Vagina (tissue), 2 donors: Measurements from ENCODE around the gene CSNK1A1. TPM values are rescaled to one million over a fixed set of nuclear protein-coding genes. Genes with fewer than 3 reads are reported as not detected.
A peak's percentile ranks its signal among the peaks of the same experiment; 100 is the strongest.

Experiments used
- DNase-seq, 2 donors: peaks; one replicate each; pipeline ENCODE4 v3.0.0-alpha.2; 2017; ENCODE audit errors: extremely low spot score in 2 of 2
- H3K27ac ChIP-seq: fragments of 200-600 bp; sonication (generic); one replicate; pipeline ENCODE4 v1.5.1; 2019
- H3K27me3 ChIP-seq: fragments of 200-600 bp; sonication (generic); one replicate; pipeline ENCODE4 v1.5.1; 2019
- H3K36me3 ChIP-seq, 2 donors: fragments of 200-600 bp; sonication (generic); one replicate each; pipeline ENCODE4 v1.5.1; 2017 to 2019
- H3K4me1 ChIP-seq: fragments of 200-600 bp; sonication (generic); one replicate; pipeline ENCODE4 v1.5.1; 2019
- H3K4me3 ChIP-seq, 2 donors: fragments of 200-600 bp; sonication (generic); 1 replicate in 1 of 2; 2 replicates in 1 of 2; pipeline ENCODE4 v1.5.1; 2016 to 2019
- H3K9me3 ChIP-seq: fragments of 200-600 bp; sonication (generic); one replicate; pipeline ENCODE4 v1.5.1; 2019
- CTCF ChIP-seq, 3 experiments: fragments of 450-650 bp in 2 of 3; fragments of 200-600 bp in 1 of 3; sonication (generic) in 1 of 3; IDR thresholded peaks; one replicate each; pipeline ENCODE4 v1.5.1; 2017 to 2019; ENCODE audit warnings: antibody characterized with exemption in 3 of 3, mild to moderate bottlenecking in 2 of 3, moderate library complexity in 2 of 3
- POLR2A ChIP-seq, 2 donors: fragments of 450-650 bp; IDR thresholded peaks; one replicate each; pipeline ENCODE4 v1.6.1; 2017; ENCODE audit warnings: antibody characterized with exemption in 2 of 2, mild to moderate bottlenecking in 2 of 2, moderate library complexity in 2 of 2
- POLR2AphosphoS5 ChIP-seq, 2 donors: sonication (generic); formaldehyde crosslinking; IDR thresholded peaks; one replicate each; pipeline ENCODE4 v1.9.0; 2017; ENCODE audit warnings: antibody characterized with exemption in 2 of 2, mild to moderate bottlenecking in 2 of 2, low read depth in 1 of 2; ENCODE audit not compliant: insufficient read depth in 1 of 2
- intact Hi-C: fragments of 100-400 bp; cut with DNase I; formaldehyde crosslinking; loops from one replicate; pipeline ENCODE4 v1.15.1; 2023
- total RNA-seq: library from RNA; depleted of rRNA; stranded (reverse); fragments of >200 nt; gene quantifications from one replicate; pipeline ENCODE4 v1.2.3, GENCODE V29; 2016

CSNK1A1 gene
- total RNA-seq, 1 donor from 2014 or later = 223 TPM

GRCh38 chr5:149550594-149551226 lies 529 bp downstream of the CSNK1A1 start:
- DNase-seq = no peak
- intact Hi-C loops = loop anchor here (5.0 kb wide), 1 partner anchor 173 kb away; the partner anchor contains the start of gene IL17B

GRCh38 chr5:149550268-149550583 lies 1.0 kb downstream of the CSNK1A1 start:
- peak overlapping the region; percentile 90 to 91 for H3K4me3 ChIP-seq
- no peak for DNase-seq
- peaks cover 48% of the 10 kb centered on the region for H3K4me1 ChIP-seq
- no peaks in the 10 kb centered on the region for H3K9me3 ChIP-seq
- TF ChIP-seq CTCF (IDR thresholded peaks at IDR 0.05) (no peak), POLR2A (IDR thresholded peaks at IDR 0.05) (no peak), POLR2AphosphoS5 (IDR thresholded peaks at IDR 0.05; ENCODE audit: insufficient read depth in 1 of 2, low read depth in 1 of 2) (no peak)
- peaks cover 0 to 30% of the 10 kb centered on the region in 2 donors for H3K36me3 ChIP-seq
- H3K27ac ChIP-seq = peak overlapping the region; percentile 99
- intact Hi-C loops = loop anchor here (5.0 kb wide), 1 partner anchor 173 kb away; the partner anchor contains the start of gene IL17B
- no peaks in the 10 kb centered on the region for H3K27me3 ChIP-seq

More at GRCh38 chr5:149550594-149551226, 529 bp downstream of the CSNK1A1 start:
- H3K4me3 ChIP-seq = peak overlapping the region; percentile 90 to 91
- no peaks in the 10 kb centered on the region for H3K9me3 ChIP-seq
- H3K36me3 ChIP-seq = peaks cover 0 to 26% of the 10 kb centered on the region in 2 donors
- H3K27ac ChIP-seq = peak overlapping the region; percentile 99
- no peak for TF ChIP-seq CTCF (IDR thresholded peaks at IDR 0.05)
- H3K4me1 ChIP-seq = peaks cover 44% of the 10 kb centered on the region
- no peaks in the 10 kb centered on the region for H3K27me3 ChIP-seq

GRCh38 chr5:149549461-149550267 lies 1.6 kb downstream of the CSNK1A1 start:
- TF ChIP-seq POLR2AphosphoS5 (IDR thresholded peaks at IDR 0.05; ENCODE audit: insufficient read depth in 1 of 2, low read depth in 1 of 2) (no peak), POLR2A (IDR thresholded peaks at IDR 0.05) (no peak), CTCF (IDR thresholded peaks at IDR 0.05) (no peak)
- Histone ChIP-seq H3K4me1 (peaks cover 53% of the 10 kb centered on the region), H3K4me3 (peak overlapping the region; percentile 90 to 91), H3K9me3 (no peaks in the 10 kb centered on the region), H3K27ac (peak overlapping the region; percentile 99), H3K27me3 (no peaks in the 10 kb centered on the region), H3K36me3 (peaks cover 0 to 35% of the 10 kb centered on the region in 2 donors)
- DNase-seq = no peak
- intact Hi-C loops = loop anchor here (5.0 kb wide), 1 partner anchor 172 kb away; the partner anchor contains the start of gene IL17B

GRCh38 chr5:149546974-149547373 lies 4.3 kb downstream of the CSNK1A1 start:
- Histone ChIP-seq H3K36me3 (peaks cover 0 to 35% of the 10 kb centered on the region in 2 donors), H3K4me3 (no peak overlapping the region), H3K27ac (peak overlapping the region; percentile 9), H3K9me3 (no peaks in the 10 kb centered on the region), H3K4me1 (peaks cover 76% of the 10 kb centered on the region), H3K27me3 (no peaks in the 10 kb centered on the region)
- no peak for DNase-seq
- TF ChIP-seq POLR2AphosphoS5 (IDR thresholded peaks at IDR 0.05; ENCODE audit: insufficient read depth in 1 of 2, low read depth in 1 of 2) (peak in 1 of 2 donors; percentile 89), POLR2A (IDR thresholded peaks at IDR 0.05) (no peak), CTCF (IDR thresholded peaks at IDR 0.05) (no peak)
- intact Hi-C loops = no loop called here

- no peak for DNase-seq
- no peak overlapping the region for H3K27ac ChIP-seq
- intact Hi-C loops = no loop called here
- H3K4me3 ChIP-seq = no peak overlapping the region
- peaks cover 0 to 35% of the 10 kb centered on the region in 2 donors for H3K36me3 ChIP-seq
- no peaks in the 10 kb centered on the region for H3K27me3 ChIP-seq
- H3K4me1 ChIP-seq = peaks cover 89% of the 10 kb centered on the region
- TF ChIP-seq POLR2AphosphoS5 (IDR thresholded peaks at IDR 0.05; ENCODE audit: insufficient read depth in 1 of 2, low read depth in 1 of 2) (no peak), POLR2A (IDR thresholded peaks at IDR 0.05) (no peak), CTCF (IDR thresholded peaks at IDR 0.05) (no peak)
- H3K9me3 ChIP-seq = no peaks in the 10 kb centered on the region
These were observed 5.9 kb downstream of the CSNK1A1 start for GRCh38 chr5:149545327-149545726.
